ENCODE data around the gene ZMYND8.
"Not testable (repeated sequence)": the region's sequence is repeated elsewhere in the genome, so short reads cannot be mapped to it uniquely, and the experiment has no call there.

Gene ZMYND8

DNA sequence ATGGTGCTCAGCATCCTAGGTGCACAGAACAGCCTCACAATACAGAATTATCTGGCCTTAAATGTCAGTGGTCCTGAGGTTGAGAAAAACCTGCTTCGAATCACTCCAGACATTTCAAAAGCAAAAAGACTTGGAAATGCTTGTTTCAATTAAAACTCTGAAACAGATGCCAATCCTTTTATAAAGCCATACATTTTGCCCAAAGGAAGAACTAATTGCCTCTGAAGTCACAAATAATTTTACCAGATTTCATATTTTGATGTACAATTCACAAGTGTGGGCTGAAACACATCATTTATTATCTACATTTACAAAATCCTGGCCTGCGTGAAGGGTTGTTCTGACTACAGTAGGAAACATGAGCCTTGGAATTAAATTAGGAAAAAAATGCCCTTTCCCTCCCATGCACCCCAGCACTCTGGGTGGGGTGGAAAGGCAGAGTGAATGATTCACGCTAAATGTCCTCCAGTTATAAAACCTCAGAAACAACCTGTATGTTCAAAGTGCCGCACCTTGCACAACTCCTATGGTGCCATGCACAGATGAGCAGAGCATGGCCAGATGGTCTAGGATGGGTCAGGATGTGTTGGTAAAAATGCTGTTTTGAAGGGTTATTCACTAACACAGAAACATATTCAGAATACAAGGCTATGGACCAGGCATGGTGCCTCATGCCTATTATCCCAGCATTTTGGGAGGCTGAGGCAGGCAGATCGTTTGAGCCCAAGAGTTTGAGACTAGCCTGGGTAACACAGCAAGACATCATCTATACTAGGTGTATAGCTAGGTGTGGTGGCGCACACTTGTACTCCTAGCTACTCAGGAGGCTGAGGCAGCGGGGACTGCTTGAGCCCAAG, 87.0 kb downstream of the ZMYND8 start:
- DNase-seq (ENCODE audit: extremely low spot score), result no peak
- no peak for TF ChIP-seq LEF1 (IDR thresholded peaks at IDR 0.05; ENCODE audit: borderline replicate concordance)
- no peak for TF ChIP-seq ARNT (IDR thresholded peaks at IDR 0.05)
- TF ChIP-seq HDGF (IDR thresholded peaks at IDR 0.05; ENCODE audit: borderline replicate concordance), result no peak
- no peak for TF ChIP-seq SUZ12 (IDR thresholded peaks at IDR 0.05)
- TF ChIP-seq CTBP1 (IDR thresholded peaks at IDR 0.05; ENCODE audit: borderline replicate concordance), result no peak
- TF ChIP-seq L3MBTL2 (conservative IDR thresholded peaks at IDR 0.05), result no peak
- TF ChIP-seq ZNF384 (IDR thresholded peaks at IDR 0.05), result no peak
- no peak for TF ChIP-seq FOXK2 (IDR thresholded peaks at IDR 0.05)
- TF ChIP-seq NFRKB (IDR thresholded peaks at IDR 0.05), result no peak
- TF ChIP-seq FOXA1 (IDR thresholded peaks at IDR 0.05), result no peak
- TF ChIP-seq ELF4 (IDR thresholded peaks at IDR 0.05), result no peak
- no peak for TF ChIP-seq TARDBP (IDR thresholded peaks at IDR 0.05)
- no peak for TF ChIP-seq FOXM1 (IDR thresholded peaks at IDR 0.05; ENCODE audit: borderline replicate concordance)
- TF ChIP-seq BHLHE40 (IDR thresholded peaks at IDR 0.05; ENCODE audit: borderline replicate concordance), result no peak
- TF ChIP-seq, protein P1, sequence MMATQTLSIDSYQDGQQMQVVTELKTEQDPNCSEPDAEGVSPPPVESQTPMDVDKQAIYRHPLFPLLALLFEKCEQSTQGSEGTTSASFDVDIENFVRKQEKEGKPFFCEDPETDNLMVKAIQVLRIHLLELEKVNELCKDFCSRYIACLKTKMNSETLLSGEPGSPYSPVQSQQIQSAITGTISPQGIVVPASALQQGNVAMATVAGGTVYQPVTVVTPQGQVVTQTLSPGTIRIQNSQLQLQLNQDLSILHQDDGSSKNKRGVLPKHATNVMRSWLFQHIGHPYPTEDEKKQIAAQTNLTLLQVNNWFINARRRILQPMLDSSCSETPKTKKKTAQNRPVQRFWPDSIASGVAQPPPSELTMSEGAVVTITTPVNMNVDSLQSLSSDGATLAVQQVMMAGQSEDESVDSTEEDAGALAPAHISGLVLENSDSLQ (IDR thresholded peaks at IDR 0.05), result no peak
- TF ChIP-seq SP1 (IDR thresholded peaks at IDR 0.05), result no peak
- POLR2A ChIA-PET, result no interaction called here

GRCh38 chr20:47267621-47268020, 88.9 kb downstream of the ZMYND8 start:
- no peak for DNase-seq (ENCODE audit: extremely low spot score)
- ChIA-PET POLR2A (no interaction called here), CTCF (no interaction called here)
- TF ChIP-seq TARDBP (IDR thresholded peaks at IDR 0.05), result no peak
- TF ChIP-seq FOXK2 (IDR thresholded peaks at IDR 0.05), result no peak
- TF ChIP-seq BHLHE40 (IDR thresholded peaks at IDR 0.05; ENCODE audit: borderline replicate concordance), result no peak
- TF ChIP-seq ELF4 (IDR thresholded peaks at IDR 0.05), result no peak
- no peak for TF ChIP-seq SUZ12 (IDR thresholded peaks at IDR 0.05)
- no peak for TF ChIP-seq SP1 (IDR thresholded peaks at IDR 0.05)
- TF ChIP-seq HDGF (IDR thresholded peaks at IDR 0.05; ENCODE audit: borderline replicate concordance), result no peak
- no peak for TF ChIP-seq ARNT (IDR thresholded peaks at IDR 0.05)
- TF ChIP-seq ZNF384 (IDR thresholded peaks at IDR 0.05), result no peak

More for the DNA sequence above, 87.0 kb downstream of the ZMYND8 start:
- CTCF ChIA-PET, result no interaction called here

GRCh38 chr20:47266847-47267515, 89.5 kb downstream of the ZMYND8 start:
- TF ChIP-seq FOXA1 (IDR thresholded peaks at IDR 0.05) (no peak), ARNT (IDR thresholded peaks at IDR 0.05) (no peak), L3MBTL2 (conservative IDR thresholded peaks at IDR 0.05) (no peak), SUZ12 (IDR thresholded peaks at IDR 0.05) (no peak), FOXK2 (IDR thresholded peaks at IDR 0.05) (no peak), BHLHE40 (IDR thresholded peaks at IDR 0.05; ENCODE audit: borderline replicate concordance) (no peak), NFRKB (IDR thresholded peaks at IDR 0.05) (no peak), FOXM1 (IDR thresholded peaks at IDR 0.05; ENCODE audit: borderline replicate concordance) (no peak), ZNF384 (IDR thresholded peaks at IDR 0.05) (no peak)
- CTCF ChIA-PET, result no interaction called here

DNA sequence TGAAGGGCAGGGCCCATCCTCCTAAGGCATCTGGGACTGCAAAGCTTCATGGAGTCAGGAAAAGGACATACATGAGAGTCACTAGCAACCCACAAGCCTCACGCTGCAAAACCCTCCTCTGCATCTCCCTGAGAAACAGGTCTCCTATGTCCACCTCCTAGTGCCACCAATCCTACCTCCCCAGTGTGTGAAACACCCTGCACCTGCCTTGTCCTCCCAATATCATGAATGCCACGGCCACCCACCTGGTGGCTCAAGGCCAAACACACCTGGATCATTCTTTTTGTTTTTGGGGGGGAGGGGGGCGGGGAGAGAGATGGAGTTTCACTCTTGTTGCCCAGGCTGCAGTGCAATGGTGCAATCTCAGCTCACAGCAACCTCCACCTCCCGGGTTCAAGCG, 90.5 kb downstream of the ZMYND8 start:
- TF ChIP-seq SP1 (IDR thresholded peaks at IDR 0.05) (no peak), NFRKB (IDR thresholded peaks at IDR 0.05) (no peak), BHLHE40 (IDR thresholded peaks at IDR 0.05; ENCODE audit: borderline replicate concordance) (no peak), HDGF (IDR thresholded peaks at IDR 0.05; ENCODE audit: borderline replicate concordance) (no peak), FOXM1 (IDR thresholded peaks at IDR 0.05; ENCODE audit: borderline replicate concordance) (no peak), ZNF384 (IDR thresholded peaks at IDR 0.05) (no peak), FOXK2 (IDR thresholded peaks at IDR 0.05) (no peak), ELF4 (IDR thresholded peaks at IDR 0.05) (no peak), FOXA1 (IDR thresholded peaks at IDR 0.05) (no peak), CTBP1 (IDR thresholded peaks at IDR 0.05; ENCODE audit: borderline replicate concordance) (no peak), ARNT (IDR thresholded peaks at IDR 0.05) (no peak)
- TF ChIP-seq, protein P1 (IDR thresholded peaks at IDR 0.05), result no peak
- ChIA-PET CTCF (no interaction called here), POLR2A (no interaction called here)
- DNase-seq (ENCODE audit: extremely low spot score), result no peak

More at GRCh38 chr20:47266847-47267515, 89.5 kb downstream of the ZMYND8 start:
- POLR2A ChIA-PET, result no interaction called here
- DNase-seq (ENCODE audit: extremely low spot score), result no peak

DNA sequence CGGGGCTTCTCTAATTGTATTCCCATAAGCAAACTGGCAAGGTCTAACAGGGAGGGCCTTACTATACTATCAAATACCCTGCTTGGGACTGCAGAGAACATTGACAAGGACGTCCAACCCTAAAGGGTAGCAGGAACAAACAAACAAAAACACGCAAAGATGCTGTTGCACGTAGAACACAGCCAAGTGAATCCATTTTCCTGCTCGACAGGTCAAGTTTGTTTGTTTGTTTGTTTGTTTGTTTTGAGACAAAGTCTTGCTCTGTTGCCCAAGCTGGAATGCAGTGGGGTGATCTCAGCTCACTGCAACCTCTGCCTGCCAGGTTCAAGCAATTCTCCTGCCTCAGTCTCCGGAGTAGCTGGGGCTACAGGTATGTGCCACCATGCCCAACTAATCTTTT, 91.3 kb downstream of the ZMYND8 start:
- no peak for DNase-seq (ENCODE audit: extremely low spot score)
- TF ChIP-seq TARDBP (IDR thresholded peaks at IDR 0.05) (no peak), L3MBTL2 (conservative IDR thresholded peaks at IDR 0.05) (no peak), FOXA1 (IDR thresholded peaks at IDR 0.05) (no peak), SP1 (IDR thresholded peaks at IDR 0.05) (no peak), CTBP1 (IDR thresholded peaks at IDR 0.05; ENCODE audit: borderline replicate concordance) (no peak)
- ChIA-PET CTCF (no interaction called here), POLR2A (no interaction called here)

DNA sequence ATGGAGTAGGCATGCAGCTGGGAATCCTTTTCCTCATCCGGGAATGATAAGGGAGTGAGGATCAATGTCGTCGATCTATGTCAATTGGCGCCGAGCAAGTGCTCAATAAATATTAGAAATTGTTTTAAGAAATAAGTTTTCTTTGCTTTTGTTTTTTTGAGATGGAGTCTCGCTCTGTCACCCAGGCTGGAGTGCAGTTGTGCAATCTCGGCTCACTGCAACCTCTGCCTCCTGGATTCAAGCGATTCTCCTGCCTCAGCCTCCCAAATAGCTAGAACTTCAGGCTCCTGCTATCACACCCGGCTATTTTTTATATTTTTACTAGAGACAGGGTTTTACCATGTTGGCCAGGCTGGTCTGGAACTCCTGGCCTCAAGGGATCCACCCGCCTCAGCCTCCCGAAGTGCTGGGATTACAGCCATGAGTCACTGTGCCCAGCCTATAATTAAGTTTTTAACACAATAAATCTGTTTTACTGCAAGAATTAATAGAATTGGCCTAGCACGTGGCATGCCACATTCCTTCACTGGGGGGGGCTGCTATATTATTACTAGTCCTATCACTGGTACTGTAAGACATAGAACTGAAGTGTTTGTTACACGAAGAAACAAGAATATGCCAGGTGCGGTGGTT, 92.2 kb downstream of the ZMYND8 start:
- POLR2A ChIA-PET; DNase-seq (ENCODE audit: extremely low spot score): not testable (repeated sequence)
- CTCF ChIA-PET, result interaction anchor here (0.6 kb wide), 1 partner anchor 19 kb away, joined by 3 read pairs; no protein-coding TSS in a partner anchor
